K562 (cell line): Measurements from ENCODE around the gene HEY2. TPM values are rescaled to one million over a fixed set of nuclear protein-coding genes. Genes with fewer than 3 reads are reported as not detected.
A peak's percentile ranks its signal among the peaks of the same experiment; 100 is the strongest.

Experiments used
- ADNP ChIP-seq: fragments of 200-800 bp; sonication (Bioruptor generic); IDR thresholded peaks from 2 replicates; pipeline ENCODE4 v1.6.1; 2016; ENCODE audit warnings: missing genetic modification characterization, missing compliant biosample characterization
- BHLHE40 ChIP-seq: IDR thresholded peaks from 2 replicates; pipeline ENCODE4 v1.6.1; 2011; ENCODE audit warnings: low read length, improper control_type of control experiment
- CBFA2T3 ChIP-seq: fragments of 450-650 bp; IDR thresholded peaks from 2 replicates; pipeline ENCODE4 v1.6.1; 2017
- GATA2 ChIP-seq: sonication (generic); formaldehyde crosslinking; IDR thresholded peaks from 2 replicates; pipeline ENCODE4 v1.4.0; 2020; ENCODE audit warnings: mild to moderate bottlenecking, missing genetic modification reagents
- ILK ChIP-seq: fragments of 450-650 bp; IDR thresholded peaks from 2 replicates; pipeline ENCODE4 v1.6.1; 2016; ENCODE audit warnings: missing genetic modification characterization, low read depth, mild to moderate bottlenecking, missing compliant biosample characterization, moderate library complexity, borderline replicate concordance
- MTA2 ChIP-seq: fragments of 450-650 bp; IDR thresholded peaks from 2 replicates; pipeline ENCODE4 v1.6.1; 2016; ENCODE audit warnings: low read depth
- SMAD1 ChIP-seq: fragments of 150-350 bp; IDR thresholded peaks from 2 replicates; pipeline ENCODE4 v1.6.1; 2014; ENCODE audit warnings: low read length, low read depth; ENCODE audit not compliant: partially characterized antibody
- SNRNP70 ChIP-seq: fragments of 200-400 bp; formaldehyde crosslinking; optimal IDR thresholded peaks from 2 replicates; pipeline ENCODE3; 2017; ENCODE audit warnings: low read depth, low read length
- SP1 ChIP-seq: sonication (generic); formaldehyde crosslinking; IDR thresholded peaks from 2 replicates; pipeline ENCODE4 v1.8.1; 2022; ENCODE audit warnings: mild to moderate bottlenecking, missing genetic modification reagents
- SREBF1 ChIP-seq: fragments of 150-350 bp; IDR thresholded peaks from 2 replicates; pipeline ENCODE4 v1.6.1; 2014; ENCODE audit warnings: antibody characterized with exemption, low read depth, low read length, borderline replicate concordance
- SRSF9 ChIP-seq: fragments of 200-400 bp; formaldehyde crosslinking; IDR thresholded peaks from 2 replicates; pipeline ENCODE4 v1.6.1; 2017; ENCODE audit warnings: low read depth, low read length, borderline replicate concordance
- TRIM24 ChIP-seq, 2 experiments: fragments of 450-650 bp; IDR thresholded peaks; 2 replicates each; pipeline ENCODE4 v1.6.1; 2016
- ZKSCAN1 ChIP-seq: fragments of 150-350 bp; IDR thresholded peaks from 2 replicates; pipeline ENCODE4 v1.6.1; 2016; ENCODE audit warnings: low read depth, low read length
- ZNF24 ChIP-seq: fragments of 450-650 bp; IDR thresholded peaks from 2 replicates; pipeline ENCODE4 v1.6.1; 2016
- ZNF444 ChIP-seq: fragments of 250-450 bp; sonication (Bioruptor Pico); IDR thresholded peaks from 2 replicates; pipeline ENCODE4 v1.4.0; 2020; ENCODE audit warnings: mild to moderate bottlenecking, moderate library complexity
- ZNF551 ChIP-seq: fragments of 250-450 bp; sonication (Bioruptor Pico); IDR thresholded peaks from 2 replicates; pipeline ENCODE4 v1.5.0; 2021; ENCODE audit warnings: mild to moderate bottlenecking, moderate library complexity
- ZNF707 ChIP-seq: fragments of 250-450 bp; sonication (Bioruptor Pico); conservative IDR thresholded peaks from 2 replicates; pipeline ENCODE4 v1.8.0; 2022; ENCODE audit warnings: inconsistent platforms, mild to moderate bottlenecking, moderate library complexity
- polyA plus RNA-seq, 8 experiments: library from polyadenylated mRNA; depleted of rRNA in 4 of 8; stranded (reverse) in 5 of 8; unstranded in 3 of 8; fragments of >200 nt; fragmentation: Nextera tagmentation in 2 of 8; fragmentation: Illumina TruSeq in 1 of 8; extraction: Ambion mirVana in 2 of 8; extraction: Trizol in 1 of 8; gene quantifications; 2 replicates each; pipeline versions ENCODE4 v1.2.1 to v1.2.3, GENCODE V29; 2011 to 2014; ENCODE audit warnings: inconsistent platforms in 1 of 8, missing spikeins in 1 of 8
- total RNA-seq, 7 experiments: library from RNA; depleted of rRNA in 6 of 7; stranded (reverse); fragments of >200 nt in 6 of 7; fragmentation: Illumina TruSeq in 2 of 7; extraction: Trizol in 2 of 7; gene quantifications; 2 replicates each; pipeline versions ENCODE4 v1.2.1 to v1.2.3, GENCODE V29; 2011 to 2021; ENCODE audit warnings: low replicate concordance in 1 of 7
- TF ChIP-seq, protein P1 (sequence below): fragments of 250-450 bp; sonication (Bioruptor Pico); IDR thresholded peaks from 2 replicates; pipeline ENCODE4 v1.5.0; 2020; ENCODE audit warnings: mild to moderate bottlenecking, borderline replicate concordance
- TF ChIP-seq, protein P2 (sequence below): fragments of 450-650 bp; IDR thresholded peaks from 2 replicates; pipeline ENCODE4 v1.6.1; 2016; ENCODE audit warnings: antibody characterized with exemption

Gene HEY2
- total and polyA plus RNA-seq, 9 of the 15 experiments (the other 6 are each of a cell fraction or from before 2014, with no cell fraction given), result 0.03 to 0.07 (median 0.06) TPM; not detected in 5

DNA sequence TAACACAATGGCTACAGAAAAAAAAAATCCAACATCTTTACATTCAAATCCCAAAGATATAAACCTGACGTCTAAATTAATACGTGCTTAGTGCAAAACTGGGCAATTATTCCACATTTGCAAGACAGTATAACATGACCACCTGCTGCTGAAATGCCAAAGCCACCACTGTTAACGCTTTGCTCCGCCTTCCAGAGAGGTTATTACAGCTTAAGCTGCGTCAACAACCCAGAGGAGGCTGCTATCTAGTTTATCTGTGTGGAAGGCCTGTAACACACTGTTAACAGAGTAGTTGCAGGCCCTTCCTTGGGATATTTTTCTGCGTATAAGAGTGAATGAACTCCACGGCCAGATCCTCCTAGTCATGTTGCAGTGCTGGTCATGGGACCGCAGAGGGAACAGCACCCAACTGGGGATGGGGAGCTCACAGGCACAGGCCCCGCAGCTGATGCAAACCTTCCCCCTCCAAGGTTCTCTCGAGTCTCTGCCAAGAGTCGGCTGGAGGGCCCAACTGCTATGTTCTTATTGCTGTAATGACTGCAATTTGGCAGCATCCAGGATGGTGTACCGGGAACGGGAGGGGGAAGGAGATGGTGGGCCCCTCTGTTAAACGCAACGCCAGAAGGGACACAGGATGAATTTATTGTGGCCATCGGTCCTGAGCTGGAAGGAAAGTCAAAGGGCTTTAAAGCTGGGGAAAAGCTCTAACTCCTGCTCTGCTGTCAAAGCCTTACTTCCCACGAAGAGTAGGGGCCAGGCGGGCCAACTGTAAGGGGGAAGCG is 40.3 kb downstream of the HEY2 start (continued):
- TF ChIP-seq SRSF9 (no peak), ADNP (tag) (no peak), BHLHE40 (0 out of 2 replicates have a peak, but pooled peaks have one; percentile 13), GATA2 (peak; percentile 93), ZNF707 (CRISPR knock-in tag) (no peak), SREBF1 (no peak), TRIM24 (IDR thresholded peaks at IDR 0.05) (peak in 1 of 2 experiments; percentile 60; a peak in 1 of 4 replicates), ZNF551 (no peak), ILK (tag) (no peak), ZNF444 (CRISPR knock-in tag) (no peak), SNRNP70 (no peak), ZKSCAN1 (no peak), SMAD1 (no peak), CBFA2T3 (peak; percentile 88), MTA2 (no peak), SP1 (no peak), ZNF24 (peak; percentile 72; the same call in 1 of the 2 replicates)
- TF ChIP-seq, protein P1, sequence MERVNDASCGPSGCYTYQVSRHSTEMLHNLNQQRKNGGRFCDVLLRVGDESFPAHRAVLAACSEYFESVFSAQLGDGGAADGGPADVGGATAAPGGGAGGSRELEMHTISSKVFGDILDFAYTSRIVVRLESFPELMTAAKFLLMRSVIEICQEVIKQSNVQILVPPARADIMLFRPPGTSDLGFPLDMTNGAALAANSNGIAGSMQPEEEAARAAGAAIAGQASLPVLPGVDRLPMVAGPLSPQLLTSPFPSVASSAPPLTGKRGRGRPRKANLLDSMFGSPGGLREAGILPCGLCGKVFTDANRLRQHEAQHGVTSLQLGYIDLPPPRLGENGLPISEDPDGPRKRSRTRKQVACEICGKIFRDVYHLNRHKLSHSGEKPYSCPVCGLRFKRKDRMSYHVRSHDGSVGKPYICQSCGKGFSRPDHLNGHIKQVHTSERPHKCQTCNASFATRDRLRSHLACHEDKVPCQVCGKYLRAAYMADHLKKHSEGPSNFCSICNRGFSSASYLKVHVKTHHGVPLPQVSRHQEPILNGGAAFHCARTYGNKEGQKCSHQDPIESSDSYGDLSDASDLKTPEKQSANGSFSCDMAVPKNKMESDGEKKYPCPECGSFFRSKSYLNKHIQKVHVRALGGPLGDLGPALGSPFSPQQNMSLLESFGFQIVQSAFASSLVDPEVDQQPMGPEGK (CRISPR knock-in tag), result 0 out of 2 replicates have a peak, but pooled peaks have one; percentile 73
- TF ChIP-seq, protein P2, sequence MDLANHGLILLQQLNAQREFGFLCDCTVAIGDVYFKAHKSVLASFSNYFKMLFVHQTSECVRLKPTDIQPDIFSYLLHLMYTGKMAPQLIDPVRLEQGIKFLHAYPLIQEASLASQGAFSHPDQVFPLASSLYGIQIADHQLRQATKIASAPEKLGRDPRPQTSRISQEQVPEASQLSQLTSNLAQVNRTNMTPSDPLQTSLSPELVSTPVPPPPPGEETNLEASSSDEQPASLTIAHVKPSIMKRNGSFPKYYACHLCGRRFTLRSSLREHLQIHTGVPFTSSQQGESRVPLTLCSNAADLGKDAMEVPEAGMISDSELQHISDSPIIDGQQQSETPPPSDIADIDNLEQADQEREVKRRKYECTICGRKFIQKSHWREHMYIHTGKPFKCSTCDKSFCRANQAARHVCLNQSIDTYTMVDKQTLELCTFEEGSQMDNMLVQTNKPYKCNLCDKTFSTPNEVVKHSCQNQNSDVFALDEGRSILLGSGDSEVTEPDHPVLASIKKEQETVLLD, result no peak
